ENCODE measurements around the gene SLC29A1.

DNA sequence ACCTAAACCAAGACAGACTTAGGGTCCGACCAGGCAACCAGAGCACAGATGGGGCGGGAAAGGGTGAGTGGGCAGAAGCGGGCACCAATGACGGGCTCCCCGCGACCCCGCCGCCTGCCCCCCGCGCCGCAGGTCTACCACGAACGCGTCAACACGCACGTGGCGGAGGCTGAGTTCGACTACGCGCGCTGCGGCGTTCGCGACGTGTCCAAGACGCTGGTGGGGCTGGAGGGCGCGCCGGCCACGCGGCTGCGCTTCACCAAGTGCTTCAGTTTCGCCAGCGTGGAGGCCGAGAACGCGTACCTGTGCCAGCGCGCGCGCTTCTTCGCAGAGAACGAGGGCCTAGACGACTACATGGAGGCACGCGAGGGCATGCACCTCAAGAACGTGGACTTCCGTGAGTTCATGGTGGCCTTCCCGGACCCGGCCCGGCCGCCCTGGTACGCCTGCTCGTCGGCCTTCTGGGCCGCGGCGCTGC, 51.9 kb downstream of the SLC29A1 start:
- TF ChIP-seq, protein P1, sequence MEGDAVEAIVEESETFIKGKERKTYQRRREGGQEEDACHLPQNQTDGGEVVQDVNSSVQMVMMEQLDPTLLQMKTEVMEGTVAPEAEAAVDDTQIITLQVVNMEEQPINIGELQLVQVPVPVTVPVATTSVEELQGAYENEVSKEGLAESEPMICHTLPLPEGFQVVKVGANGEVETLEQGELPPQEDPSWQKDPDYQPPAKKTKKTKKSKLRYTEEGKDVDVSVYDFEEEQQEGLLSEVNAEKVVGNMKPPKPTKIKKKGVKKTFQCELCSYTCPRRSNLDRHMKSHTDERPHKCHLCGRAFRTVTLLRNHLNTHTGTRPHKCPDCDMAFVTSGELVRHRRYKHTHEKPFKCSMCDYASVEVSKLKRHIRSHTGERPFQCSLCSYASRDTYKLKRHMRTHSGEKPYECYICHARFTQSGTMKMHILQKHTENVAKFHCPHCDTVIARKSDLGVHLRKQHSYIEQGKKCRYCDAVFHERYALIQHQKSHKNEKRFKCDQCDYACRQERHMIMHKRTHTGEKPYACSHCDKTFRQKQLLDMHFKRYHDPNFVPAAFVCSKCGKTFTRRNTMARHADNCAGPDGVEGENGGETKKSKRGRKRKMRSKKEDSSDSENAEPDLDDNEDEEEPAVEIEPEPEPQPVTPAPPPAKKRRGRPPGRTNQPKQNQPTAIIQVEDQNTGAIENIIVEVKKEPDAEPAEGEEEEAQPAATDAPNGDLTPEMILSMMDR (IDR thresholded peaks at IDR 0.05) = no peak
- TF ChIP-seq POLR2A (IDR thresholded peaks at IDR 0.05) = no peak

Measured in prostate gland (tissue), 2 donors.